SK-N-SH treated with all-trans-retinoic acid at 6 μM for 48 hours (cell line): ENCODE data around the gene DOCK9.

Experiments used
- ARNTL ChIP-seq: fragments of 450-650 bp; formaldehyde crosslinking; IDR thresholded peaks from 2 replicates; pipeline ENCODE4 v1.5.0; 2020; ENCODE audit warnings: low read depth, mild to moderate bottlenecking, moderate library complexity, borderline replicate concordance
- ESRRG ChIP-seq: fragments of 250-450 bp; sonication (Bioruptor Pico); IDR thresholded peaks from 2 replicates; pipeline ENCODE4 v1.6.1; 2021; ENCODE audit warnings: mild to moderate bottlenecking
- GLIS3 ChIP-seq: fragments of 250-450 bp; sonication (Bioruptor Pico); IDR thresholded peaks from 2 replicates; pipeline ENCODE4 v1.5.0; 2020; ENCODE audit warnings: mild to moderate bottlenecking, moderate library complexity
- RARB ChIP-seq: fragments of 250-450 bp; sonication (Bioruptor Pico); IDR thresholded peaks from 2 replicates; pipeline ENCODE4 v1.8.0; 2021; ENCODE audit warnings: mild to moderate bottlenecking, moderate library complexity
- SNAI2 ChIP-seq: fragments of 250-450 bp; sonication (Bioruptor Pico); IDR thresholded peaks from 2 replicates; pipeline ENCODE4 v1.5.0; 2020; ENCODE audit warnings: mild to moderate bottlenecking, moderate library complexity

- TF ChIP-seq GLIS3 (CRISPR knock-in tag) (no peak), RARB (CRISPR knock-in tag) (no peak), ESRRG (CRISPR knock-in tag) (no peak), SNAI2 (CRISPR knock-in tag) (no peak), ARNTL (CRISPR knock-in tag) (no peak)
Measured at GRCh38 chr13:98853771-98854221, 124.1 kb downstream of the DOCK9 start.
